B cell (primary cell): Measurements from ENCODE around the gene ENOX1. TPM values are rescaled to one million over a fixed set of nuclear protein-coding genes. Genes with fewer than 3 reads are reported as not detected.

Experiments
- ATAC-seq: fragments of 200-7000 bp; cut with Tn5 transposase; one replicate; pipeline ENCODE4 v1.10.0; 2021; ENCODE audit warnings: low read depth, mild to moderate bottlenecking, moderate number of reproducible peaks, moderate library complexity
- CTCF ChIA-PET: fragments of 350-600 bp; sonication (Branson Sonifier 250); formaldehyde crosslinking; loops from one replicate; lab custom pipeline; 2021; ENCODE audit warnings: antibody characterized with exemption, inconsistent platforms; lab: Charles Lee
- POLR2A ChIA-PET: fragments of 350-600 bp; sonication (Branson Sonifier 250); formaldehyde crosslinking; loops from one replicate; lab custom pipeline; 2021; ENCODE audit warnings: antibody characterized with exemption; lab: Charles Lee
- DNase-seq: peaks from one replicate; pipeline ENCODE4 v3.0.0; 2013
- H2AFZ ChIP-seq: 2 replicates; pipeline ENCODE4 v1.6.1; 2012; ENCODE audit warnings: mild to moderate bottlenecking, low read depth, low read length; ENCODE audit not compliant: insufficient read depth, poor library complexity, severe bottlenecking
- H3K27ac ChIP-seq, 2 donors: 1 replicate in 1 of 2; 2 replicates in 1 of 2; pipeline ENCODE4 v1.5.1; 2012 to 2013; ENCODE audit warnings: low read length in 2 of 2, mild to moderate bottlenecking in 2 of 2, moderate library complexity in 1 of 2
- H3K27me3 ChIP-seq, 4 experiments: fragments of 200-600 bp in 1 of 4; sonication (generic) in 1 of 4; replicated peaks in 1 of 4; 1 replicate in 2 of 4; 2 replicates in 2 of 4; pipeline versions ENCODE4 v1.6.1 to v1.7.0; 2013 to 2016; ENCODE audit warnings: low read length in 3 of 4, mild to moderate bottlenecking in 2 of 4, mixed read lengths in 1 of 4, moderate library complexity in 1 of 4; ENCODE audit not compliant: insufficient read depth in 4 of 4, control insufficient read depth in 3 of 4; ENCODE audit errors: control extremely low read depth in 1 of 4
- H3K36me3 ChIP-seq, 2 experiments: replicated peaks in 1 of 2; 1 replicate in 1 of 2; 2 replicates in 1 of 2; pipeline versions ENCODE4 v1.6.1 to v1.7.1; 2013; ENCODE audit warnings: low read length in 1 of 2; ENCODE audit not compliant: insufficient read depth in 2 of 2, control insufficient read depth in 1 of 2; ENCODE audit errors: control extremely low read depth in 1 of 2, extremely low read depth in 1 of 2
- H3K4me1 ChIP-seq, 2 donors: fragments of 200-600 bp in 1 of 2; sonication (generic) in 1 of 2; 1 replicate in 1 of 2; 2 replicates in 1 of 2; pipeline versions ENCODE4 v1.5.1 to v1.6.1; 2013 to 2017; ENCODE audit warnings: low read length in 2 of 2; ENCODE audit not compliant: control insufficient read depth in 2 of 2, insufficient read depth in 2 of 2
- H3K4me2 ChIP-seq: replicated peaks from 2 replicates; pipeline ENCODE3; 2012; ENCODE audit warnings: mild to moderate bottlenecking, low read depth, low read length; ENCODE audit not compliant: poor library complexity, severe bottlenecking
- H3K4me3 ChIP-seq, 5 experiments: fragments of 200-600 bp in 1 of 5; sonication (generic) in 1 of 5; 1 replicate in 3 of 5; 2 replicates in 2 of 5; pipeline versions ENCODE4 v1.5.1 to v1.7.0; 2011 to 2016; ENCODE audit warnings: low read length in 4 of 5, mild to moderate bottlenecking in 4 of 5, low read depth in 2 of 5, control low read depth in 1 of 5, moderate library complexity in 1 of 5; ENCODE audit not compliant: insufficient read depth in 1 of 5; ENCODE audit errors: control extremely low read depth in 1 of 5, extremely low read depth in 1 of 5
- H3K79me2 ChIP-seq: fragments of 200-600 bp; sonication (generic); one replicate; pipeline ENCODE4 v1.6.0; 2016; ENCODE audit warnings: low read length; ENCODE audit not compliant: control insufficient read depth, insufficient read depth
- H3K9ac ChIP-seq: fragments of 200-600 bp; sonication (generic); 2 replicates; pipeline ENCODE4 v1.6.1; 2017; ENCODE audit warnings: mild to moderate bottlenecking, low read length, moderate library complexity
- H3K9me3 ChIP-seq, 3 donors: one replicate each; pipeline versions ENCODE4 v1.6.1 to v1.7.1; 2013; ENCODE audit warnings: low read length in 2 of 3; ENCODE audit not compliant: control insufficient read depth in 2 of 3, insufficient read depth in 1 of 3; ENCODE audit errors: control extremely low read depth in 1 of 3
- H4K20me1 ChIP-seq: 2 replicates; pipeline ENCODE4 v1.6.0; 2012; ENCODE audit warnings: mild to moderate bottlenecking, low read length; ENCODE audit not compliant: insufficient read depth, control insufficient read depth, poor library complexity, severe bottlenecking
- H3K27ac Mint-ChIP-seq: one replicate; pipeline ENCODE4 v1.8.0; 2021; ENCODE audit warnings: mixed read lengths
- H3K27me3 Mint-ChIP-seq: one replicate; pipeline ENCODE4 v1.8.0; 2021; ENCODE audit warnings: mixed read lengths
- H3K4me1 Mint-ChIP-seq: one replicate; pipeline ENCODE4 v1.8.0; 2021; ENCODE audit warnings: mixed read lengths
- H3K4me3 Mint-ChIP-seq: one replicate; pipeline ENCODE4 v1.8.0; 2021; ENCODE audit warnings: mixed read lengths
- H3K9me3 Mint-ChIP-seq: one replicate; pipeline ENCODE4 v1.8.0; 2022; ENCODE audit warnings: mixed read lengths; ENCODE audit not compliant: insufficient read depth
- EZH2 ChIP-seq: IDR thresholded peaks from 2 replicates; pipeline ENCODE4 v1.6.1; 2012; ENCODE audit warnings: borderline replicate concordance, low read depth, mild to moderate bottlenecking, moderate library complexity, low read length; ENCODE audit not compliant: insufficient read depth, poor library complexity, severe bottlenecking
- WGBS: methylation state at CpG from one replicate; pipeline ENCODE4 v1.1.5; 2013; ENCODE audit warnings: missing lambda C conversion rate; ENCODE audit not compliant: insufficient coverage; 5-methylcytosine and 5-hydroxymethylcytosine counted together
- intact Hi-C: fragments of 100-400 bp; cut with micrococcal nuclease; formaldehyde crosslinking; loops from one replicate; pipeline ENCODE4 v1.10.0; 2022
- polyA plus RNA-seq: library from polyadenylated mRNA; depleted of rRNA; stranded (reverse); fragments of >200 nt; gene quantifications from 2 replicates; pipeline ENCODE4 v1.2.3, GENCODE V29; 2012
- total RNA-seq, 2 donors: library from RNA; stranded (reverse); fragments of 120-200 nt in 1 of 2; gene quantifications; 1 replicate in 1 of 2; 2 replicates in 1 of 2; pipeline versions ENCODE4 v1.2.3 to v1.2.4, GENCODE V29; 2013 to 2022
- TF ChIP-seq, protein P1 (sequence below): fragments of 200-600 bp; IDR thresholded peaks from one replicate; pipeline ENCODE4 v1.8.0; 2022; ENCODE audit warnings: antibody characterized with exemption, mild to moderate bottlenecking

The ENOX1 gene
- total and polyA plus RNA-seq, 2 donors (not counting 1 experiment from before 2014, with no cell fraction given), result not detected

DNA sequence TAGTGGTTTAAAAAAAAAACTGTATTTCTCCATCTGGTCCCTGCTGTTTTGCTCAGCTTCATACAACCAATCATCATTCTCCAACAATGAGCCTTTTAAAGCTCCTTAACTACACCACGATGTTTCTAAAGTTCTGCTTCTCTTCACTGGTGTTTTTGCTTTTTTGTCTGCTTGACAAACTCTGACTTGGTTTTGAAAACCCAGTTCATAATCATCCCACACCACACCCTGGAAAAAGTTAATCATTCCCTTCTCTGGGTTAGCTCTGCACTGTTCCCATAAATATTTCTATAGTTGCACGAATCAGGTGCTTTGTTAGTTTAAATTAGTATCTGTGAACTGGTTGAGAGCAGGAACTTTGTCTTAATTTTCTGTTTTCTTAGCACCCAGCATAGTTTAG, 217.1 kb downstream of the ENOX1 start:
- CTCF ChIA-PET, result no interaction called here
- intact Hi-C loops, result no loop called here
- no CpG with 5 or more reads among the region's 2 CpGs for WGBS

DNA sequence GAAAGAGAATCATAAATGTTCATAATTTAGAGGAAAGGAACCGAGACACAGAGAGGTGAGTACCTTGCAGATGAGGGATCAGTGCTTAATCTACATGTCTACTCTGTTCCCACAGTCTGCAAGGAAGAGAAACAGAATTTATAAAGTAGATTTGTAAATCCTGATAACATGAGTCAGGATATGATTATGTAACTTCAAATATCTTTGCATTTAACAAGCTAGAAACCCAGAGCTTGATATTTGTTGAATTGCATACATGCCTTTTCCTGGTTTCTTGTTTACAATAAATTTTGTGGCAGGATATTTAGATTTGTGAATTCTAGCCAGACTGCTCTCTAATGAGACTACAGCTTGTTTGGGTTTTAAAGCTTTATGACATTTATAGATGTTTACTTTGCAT, 219.2 kb downstream of the ENOX1 start:
- no peak for TF ChIP-seq EZH2
- TF ChIP-seq, protein P1, sequence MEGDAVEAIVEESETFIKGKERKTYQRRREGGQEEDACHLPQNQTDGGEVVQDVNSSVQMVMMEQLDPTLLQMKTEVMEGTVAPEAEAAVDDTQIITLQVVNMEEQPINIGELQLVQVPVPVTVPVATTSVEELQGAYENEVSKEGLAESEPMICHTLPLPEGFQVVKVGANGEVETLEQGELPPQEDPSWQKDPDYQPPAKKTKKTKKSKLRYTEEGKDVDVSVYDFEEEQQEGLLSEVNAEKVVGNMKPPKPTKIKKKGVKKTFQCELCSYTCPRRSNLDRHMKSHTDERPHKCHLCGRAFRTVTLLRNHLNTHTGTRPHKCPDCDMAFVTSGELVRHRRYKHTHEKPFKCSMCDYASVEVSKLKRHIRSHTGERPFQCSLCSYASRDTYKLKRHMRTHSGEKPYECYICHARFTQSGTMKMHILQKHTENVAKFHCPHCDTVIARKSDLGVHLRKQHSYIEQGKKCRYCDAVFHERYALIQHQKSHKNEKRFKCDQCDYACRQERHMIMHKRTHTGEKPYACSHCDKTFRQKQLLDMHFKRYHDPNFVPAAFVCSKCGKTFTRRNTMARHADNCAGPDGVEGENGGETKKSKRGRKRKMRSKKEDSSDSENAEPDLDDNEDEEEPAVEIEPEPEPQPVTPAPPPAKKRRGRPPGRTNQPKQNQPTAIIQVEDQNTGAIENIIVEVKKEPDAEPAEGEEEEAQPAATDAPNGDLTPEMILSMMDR, result no peak
- ChIA-PET POLR2A (no interaction called here), CTCF (no interaction called here)
- Mint-ChIP-seq H3K4me1 (no peaks in the 10 kb centered on the region), H3K27me3 (peaks cover 5% of the 10 kb centered on the region), H3K4me3 (no peak overlapping the region), H3K27ac (no peak overlapping the region), H3K9me3 (no peaks in the 10 kb centered on the region)
- ATAC-seq (no peak), DNase-seq (no peak)
- no CpG with 5 or more reads among the region's 1 CpG for WGBS
- H2AFZ ChIP-seq, result no peak overlapping the region
- H3K9ac ChIP-seq, result no peak overlapping the region
- no peak overlapping the region for H3K4me2 ChIP-seq
- no peaks in the 10 kb centered on the region for H3K36me3 ChIP-seq
- no peaks in the 10 kb centered on the region for H3K27me3 ChIP-seq
- no peak overlapping the region for H3K27ac ChIP-seq
- H3K9me3 ChIP-seq, result no peaks in the 10 kb centered on the region
- no peak overlapping the region for H3K4me3 ChIP-seq
- no peaks in the 10 kb centered on the region for H3K79me2 ChIP-seq
- no peaks in the 10 kb centered on the region for H4K20me1 ChIP-seq
- intact Hi-C loops, result no loop called here
- no peaks in the 10 kb centered on the region for H3K4me1 ChIP-seq

More for the DNA sequence above, 217.1 kb downstream of the ENOX1 start:
- H3K9me3 ChIP-seq, result no peaks in the 10 kb centered on the region
- ATAC-seq (no peak), DNase-seq (no peak)
- Mint-ChIP-seq H3K27ac (no peak overlapping the region), H3K27me3 (peaks cover 5% of the 10 kb centered on the region), H3K4me3 (no peak overlapping the region), H3K9me3 (no peaks in the 10 kb centered on the region), H3K4me1 (no peaks in the 10 kb centered on the region)
- TF ChIP-seq, protein P1, result no peak
- no peak for TF ChIP-seq EZH2
- H4K20me1 ChIP-seq, result no peaks in the 10 kb centered on the region
- H3K4me1 ChIP-seq, result no peaks in the 10 kb centered on the region
- H3K36me3 ChIP-seq, result no peaks in the 10 kb centered on the region
- H3K9ac ChIP-seq, result no peak overlapping the region
- H3K4me2 ChIP-seq, result no peak overlapping the region
- POLR2A ChIA-PET, result no interaction called here
- no peaks in the 10 kb centered on the region for H3K27me3 ChIP-seq
- H3K79me2 ChIP-seq, result no peaks in the 10 kb centered on the region
- no peak overlapping the region for H3K27ac ChIP-seq
- no peak overlapping the region for H2AFZ ChIP-seq
- no peak overlapping the region for H3K4me3 ChIP-seq
